GM23248 (cell line): Measurements from ENCODE around the gene SPTBN4. TPM values are rescaled to one million over a fixed set of nuclear protein-coding genes. Genes with fewer than 3 reads are reported as not detected.

Experiments used
- DNase-seq: peaks from one replicate; pipeline ENCODE4 v3.0.0-alpha.2; 2015
- H2AFZ ChIP-seq: fragments of 200-600 bp; sonication (generic); 2 replicates; pipeline ENCODE4 v1.6.1; 2016; ENCODE audit warnings: antibody characterized with exemption
- H3F3A ChIP-seq: fragments of 200-600 bp; sonication (generic); 2 replicates; pipeline ENCODE4 v1.6.1; 2016; ENCODE audit warnings: mild to moderate bottlenecking, antibody characterized with exemption, mixed run types; ENCODE audit not compliant: insufficient read depth
- H3K27ac ChIP-seq: fragments of 200-600 bp; sonication (generic); 2 replicates; pipeline ENCODE4 v1.5.1; 2016; ENCODE audit warnings: mild to moderate bottlenecking
- H3K27me3 ChIP-seq: fragments of 200-600 bp; sonication (generic); replicated peaks from 2 replicates; pipeline ENCODE4 v1.6.1; 2016; ENCODE audit warnings: mild to moderate bottlenecking; ENCODE audit not compliant: insufficient read depth
- H3K36me3 ChIP-seq: fragments of 200-600 bp; sonication (generic); 2 replicates; pipeline ENCODE4 v1.6.1; 2016; ENCODE audit warnings: low read depth, mild to moderate bottlenecking
- H3K4me1 ChIP-seq: fragments of 200-600 bp; sonication (generic); 2 replicates; pipeline ENCODE4 v1.6.1; 2016; ENCODE audit warnings: mild to moderate bottlenecking; ENCODE audit not compliant: insufficient read depth
- H3K4me2 ChIP-seq: fragments of 200-600 bp; sonication (generic); one replicate; pipeline ENCODE4 v1.6.1; 2016; ENCODE audit warnings: mild to moderate bottlenecking; ENCODE audit not compliant: unreplicated experiment
- H3K4me3 ChIP-seq: fragments of 200-600 bp; sonication (generic); 2 replicates; pipeline ENCODE4 v1.5.1; 2016; ENCODE audit warnings: mild to moderate bottlenecking
- H3K79me2 ChIP-seq: fragments of 200-600 bp; sonication (generic); 2 replicates; pipeline ENCODE4 v1.6.1; 2016; ENCODE audit warnings: mild to moderate bottlenecking; ENCODE audit not compliant: insufficient read depth
- H3K9ac ChIP-seq: fragments of 200-600 bp; sonication (generic); 2 replicates; pipeline ENCODE4 v1.6.1; 2016; ENCODE audit warnings: mild to moderate bottlenecking
- H3K9me2 ChIP-seq: fragments of 200-600 bp; sonication (generic); 2 replicates; pipeline ENCODE4 v1.6.1; 2016; ENCODE audit warnings: mixed run types, mild to moderate bottlenecking, moderate library complexity; ENCODE audit not compliant: insufficient read depth
- H3K9me3 ChIP-seq: fragments of 200-600 bp; sonication (generic); one replicate; pipeline ENCODE4 v1.6.1; 2017; ENCODE audit warnings: low read depth
- H4K20me1 ChIP-seq: fragments of 200-600 bp; sonication (generic); 2 replicates; pipeline ENCODE4 v1.6.0; 2016; ENCODE audit not compliant: insufficient read depth
- EZH2 ChIP-seq: fragments of 200-600 bp; sonication (generic); IDR thresholded peaks from 2 replicates; pipeline ENCODE4 v1.6.1; 2018; ENCODE audit warnings: antibody characterized with exemption, mild to moderate bottlenecking; ENCODE audit not compliant: insufficient read depth, poor library complexity, severe bottlenecking
- EZH2phosphoT487 ChIP-seq: fragments of 200-600 bp; sonication (generic); IDR thresholded peaks from 2 replicates; pipeline ENCODE4 v1.6.1; 2018; ENCODE audit warnings: antibody characterized with exemption, moderate library complexity, mild to moderate bottlenecking, low read depth; ENCODE audit not compliant: insufficient read depth
- WGBS, 2 experiments: methylation state at CpG; one replicate each; pipeline ENCODE4 v1.1.6; 2015 to 2017; ENCODE audit warnings: low lambda C conversion rate in 2 of 2, low coverage in 1 of 2; ENCODE audit errors: missing lambda C conversion rate in 2 of 2; 5-methylcytosine and 5-hydroxymethylcytosine counted together
- in situ Hi-C: fragments of 300-500 bp; cut with MboI; formaldehyde crosslinking; loops from 2 replicates; pipeline ENCODE4 v1.15.0; 2020
- polyA plus RNA-seq: library from polyadenylated mRNA; unstranded; fragments of >200 nt; fragmentation: Nextera tagmentation; extraction: Ambion mirVana; gene quantifications from 2 replicates; pipeline ENCODE4 v1.2.1, GENCODE V29; 2016
- total RNA-seq: library from RNA; depleted of rRNA; stranded (reverse); fragments of >200 nt; shearing (Covaris generic); gene quantifications from 2 replicates; pipeline ENCODE4 v1.2.3, GENCODE V29; 2014

SPTBN4 gene
- total and polyA plus RNA-seq, 2 experiments from 2014 or later, result 0.69 to 2.1 TPM

DNA sequence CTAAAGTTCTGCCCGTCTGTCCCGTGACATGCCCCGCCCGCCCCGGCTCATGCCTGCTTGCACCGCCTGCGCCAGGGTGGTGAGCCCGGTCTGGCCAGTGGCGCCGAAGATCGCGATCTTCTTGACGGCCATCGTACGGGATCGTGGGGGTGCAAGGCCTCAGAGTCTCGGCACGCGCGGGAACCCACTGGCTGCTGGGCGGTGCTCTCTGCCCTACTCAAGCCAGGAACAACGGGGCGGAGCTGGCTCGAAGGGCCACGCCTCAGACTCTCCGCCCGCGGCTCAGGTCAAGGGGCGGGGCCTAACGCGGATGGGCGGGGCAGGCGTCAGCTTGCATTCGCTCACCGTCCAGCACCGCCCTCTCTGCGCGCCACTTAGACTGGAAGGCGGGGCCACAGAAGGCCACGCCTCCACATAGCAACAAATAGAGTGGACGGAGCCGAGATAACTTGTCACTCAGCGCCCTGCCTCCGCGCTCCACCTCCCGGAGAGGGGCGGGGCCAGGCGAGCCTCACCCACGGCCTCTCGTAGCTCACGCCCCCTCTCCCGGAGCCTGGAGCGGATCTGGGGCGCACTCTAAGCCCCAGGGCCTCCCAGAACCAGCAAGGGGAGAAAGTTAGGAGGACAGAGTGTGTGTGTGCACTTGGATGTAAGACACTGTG is 1.1 kb upstream of the SPTBN4 start, which contains the start of gene BLVRB:
TSS of gene BLVRB (minus strand) at position 189 of the 662 bp plus-strand sequence. CDS start at position 132, 57 bp downstream.
- Histone ChIP-seq H3K4me2 (peak within 1 kb of the TSS; percentile 78), H3K4me3 (peak within 1 kb of the TSS; percentile 79), H3K9me2 (no peaks in the 10 kb centered on the region), H4K20me1 (no peaks in the 10 kb centered on the region), H3K27ac (peak within 1 kb of the TSS; percentile 88), H3K36me3 (no peaks in the 10 kb centered on the region), H3K9ac (peak within 1 kb of the TSS; percentile 92), H3K79me2 (no peaks in the 10 kb centered on the region), H3K27me3 (no peaks in the 10 kb centered on the region), H3K9me3 (no peaks in the 10 kb centered on the region), H2AFZ (peak within 1 kb of the TSS; percentile 87), H3K4me1 (peaks cover 22% of the 10 kb centered on the region), H3F3A (peaks cover 8% of the 10 kb centered on the region)
- no peak for TF ChIP-seq EZH2
- no peak for TF ChIP-seq EZH2phosphoT487
- DNase-seq, result peak; percentile 99
- 1 to 2% methylated on average over 39 to 43 of the region's 54 CpGs for WGBS, 2 experiments
- in situ Hi-C loops, result no loop called here

DNA sequence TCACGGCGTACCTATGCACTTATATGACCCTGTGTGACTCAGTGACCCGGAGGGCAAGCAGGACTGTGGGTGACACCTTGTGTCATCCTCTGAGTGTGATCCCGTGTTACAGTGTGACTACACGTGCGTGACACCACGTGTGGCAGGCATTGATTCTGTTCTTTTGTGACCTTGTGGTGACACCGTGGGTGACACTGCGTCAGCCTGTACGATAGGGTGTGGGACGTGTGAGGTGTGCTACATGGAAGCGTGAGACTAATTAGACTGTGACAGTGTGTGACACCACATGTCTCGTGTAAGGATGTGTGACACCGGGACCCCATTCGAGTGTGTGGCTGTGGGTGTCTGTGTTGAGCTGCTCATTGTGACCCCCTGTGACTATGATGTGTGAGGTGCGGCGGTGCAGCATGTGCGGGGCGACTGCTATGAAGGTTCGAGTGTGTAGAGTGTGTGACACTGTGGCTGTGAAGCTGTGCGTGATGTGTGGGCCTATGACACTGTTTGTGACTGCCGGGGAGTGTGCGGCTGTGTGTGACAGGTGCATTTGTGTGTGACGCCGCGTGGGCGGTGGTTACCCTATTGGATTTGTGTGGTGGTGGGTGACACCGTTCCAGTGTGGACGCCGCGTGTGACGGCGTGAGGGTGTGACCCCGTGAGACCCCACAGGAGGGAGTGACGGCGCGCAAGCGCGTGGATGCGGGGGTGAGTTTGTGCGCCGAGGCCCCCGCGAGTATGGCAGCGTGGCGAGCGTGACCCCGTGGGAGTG is 399 bp upstream of the SPTBN4 start:
- H4K20me1 ChIP-seq, result no peaks in the 10 kb centered on the region
- H2AFZ ChIP-seq, result peak overlapping the region; percentile 59
- TF ChIP-seq EZH2 (no peak), EZH2phosphoT487 (no peak)
- no peaks in the 10 kb centered on the region for H3K79me2 ChIP-seq
- in situ Hi-C loops, result no loop called here
- H3K4me2 ChIP-seq, result peak overlapping the region; percentile 76
- peaks cover 8% of the 10 kb centered on the region for H3F3A ChIP-seq
- no peaks in the 10 kb centered on the region for H3K27me3 ChIP-seq
- DNase-seq, result peak; percentile 11
- peak overlapping the region; percentile 79 for H3K4me3 ChIP-seq
- peak overlapping the region; percentile 10; the same call in 1 of the 2 replicates for H3K9ac ChIP-seq
- H3K36me3 ChIP-seq, result no peaks in the 10 kb centered on the region
- no peak overlapping the region for H3K27ac ChIP-seq
- peaks cover 22% of the 10 kb centered on the region for H3K4me1 ChIP-seq
- no peaks in the 10 kb centered on the region for H3K9me3 ChIP-seq
- 21 to 22% methylated on average over 43 of the region's 48 CpGs for WGBS, 2 experiments
- H3K9me2 ChIP-seq, result no peaks in the 10 kb centered on the region

DNA sequence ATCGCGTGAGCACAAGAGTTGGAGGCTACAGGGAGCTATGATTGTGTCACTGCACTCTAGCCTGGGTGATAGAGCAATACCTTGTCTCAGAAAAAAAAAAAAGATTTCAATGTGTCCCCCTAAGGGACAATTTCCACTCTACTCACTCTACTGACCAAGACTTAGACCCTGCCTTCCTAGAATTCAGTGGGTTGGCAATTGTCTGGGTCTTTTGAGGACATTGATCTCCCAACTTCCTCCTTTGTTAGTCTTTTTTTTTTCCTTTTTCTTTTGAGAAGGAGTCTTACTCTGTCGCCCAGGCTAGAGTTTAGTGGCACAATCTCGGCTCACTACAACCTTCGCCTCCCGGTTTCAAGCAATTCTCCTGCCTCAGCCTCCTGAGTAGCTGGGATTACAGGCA is 2.2 kb downstream of the SPTBN4 start:
- no peak overlapping the region for H3K27ac ChIP-seq
- no peaks in the 10 kb centered on the region for H3K9me2 ChIP-seq
- no peak overlapping the region for H3K4me2 ChIP-seq
- H3K36me3 ChIP-seq, result no peaks in the 10 kb centered on the region
- H3F3A ChIP-seq, result peaks cover 8% of the 10 kb centered on the region
- peaks cover 16% of the 10 kb centered on the region for H3K4me1 ChIP-seq
- in situ Hi-C loops, result no loop called here
- H3K4me3 ChIP-seq, result no peak overlapping the region
- no peak overlapping the region for H2AFZ ChIP-seq
- no peak for DNase-seq
- no peaks in the 10 kb centered on the region for H3K79me2 ChIP-seq
- no peaks in the 10 kb centered on the region for H3K9me3 ChIP-seq
- no peak overlapping the region for H3K9ac ChIP-seq
- 92 to 98% methylated on average over 6 of the region's 6 CpGs for WGBS, 2 experiments
- H4K20me1 ChIP-seq, result no peaks in the 10 kb centered on the region
- no peak for TF ChIP-seq EZH2
- no peaks in the 10 kb centered on the region for H3K27me3 ChIP-seq

DNA sequence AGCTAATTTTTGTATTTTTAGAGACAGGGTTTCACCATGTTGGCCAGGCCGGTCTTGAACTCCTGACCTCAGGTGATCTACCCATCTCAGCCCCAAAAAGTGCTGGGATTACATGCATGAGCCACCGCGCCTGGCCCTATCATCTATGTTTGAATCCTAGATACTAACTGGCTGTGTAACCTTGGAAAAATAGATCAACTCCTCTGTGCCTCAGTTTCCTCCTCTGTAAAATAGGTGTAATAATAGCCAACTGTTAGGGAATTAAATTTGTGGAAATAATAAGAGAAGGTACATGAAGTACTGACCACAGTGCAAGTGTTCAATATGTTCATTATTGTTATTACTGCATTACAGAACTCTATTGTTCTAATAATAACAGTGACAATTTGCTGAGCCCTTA is 4.3 kb downstream of the SPTBN4 start:
- Histone ChIP-seq H3K27ac (no peak overlapping the region), H3K9ac (no peak overlapping the region), H3K27me3 (no peaks in the 10 kb centered on the region), H3K4me3 (no peak overlapping the region), H4K20me1 (no peaks in the 10 kb centered on the region), H3K79me2 (no peaks in the 10 kb centered on the region), H3K4me1 (peaks cover 7% of the 10 kb centered on the region; the same call in 1 of the 2 replicates), H3F3A (no peaks in the 10 kb centered on the region), H3K36me3 (no peaks in the 10 kb centered on the region), H3K9me3 (no peaks in the 10 kb centered on the region), H2AFZ (no peak overlapping the region), H3K9me2 (no peaks in the 10 kb centered on the region), H3K4me2 (no peak overlapping the region)
- DNase-seq, result no peak
- WGBS, 2 experiments, result 93 to 97% methylated on average over 3 of the region's 3 CpGs
- TF ChIP-seq EZH2, result no peak
- in situ Hi-C loops, result no loop called here
